PC-3 (cell line): ENCODE data around the gene GFM2. TPM values are rescaled to one million over a fixed set of nuclear protein-coding genes. Genes with fewer than 3 reads are reported as not detected.

Source experiments
- ATAC-seq: fragments of 200-7000 bp; cut with Tn5 transposase; 2 replicates; pipeline ENCODE4 v1.9.1; 2020; ENCODE audit warnings: mild to moderate bottlenecking, moderate library complexity
- BruUV-seq: library from RNA; stranded (reverse); fragments of 400-500 nt; replicated peaks from 2 replicates; lab custom pipeline; 2021; lab: Mats Ljungman, UMichigan
- CTCF ChIA-PET: fragments of 300-600 bp; sonication (Branson Sonifier 250); formaldehyde crosslinking; loops from one replicate; lab custom pipeline; 2022; ENCODE audit warnings: antibody characterized with exemption; lab: Charles Lee
- POLR2A ChIA-PET: fragments of 300-600 bp; sonication (Branson Sonifier 250); formaldehyde crosslinking; loops from one replicate; lab custom pipeline; 2022; ENCODE audit warnings: antibody characterized with exemption; ENCODE audit not compliant: unreplicated experiment; lab: Charles Lee
- DNase-seq: peaks from one replicate; pipeline ENCODE4 v3.0.0-alpha.2; 2015
- H2AFZ ChIP-seq: fragments of 300-600 bp; sonication (generic); 2 replicates; pipeline ENCODE4 v1.6.0; 2016; ENCODE audit warnings: antibody characterized with exemption, low read length
- H3F3A ChIP-seq: fragments of 300-600 bp; sonication (generic); one replicate; pipeline ENCODE4 v1.6.0; 2017; ENCODE audit warnings: antibody characterized with exemption, low read length, control low read depth, mild to moderate bottlenecking; ENCODE audit not compliant: unreplicated experiment
- H3K27ac ChIP-seq: fragments of 300-600 bp; sonication (generic); 2 replicates; pipeline ENCODE4 v1.5.1; 2016; ENCODE audit warnings: mild to moderate bottlenecking, low read length
- H3K27me3 ChIP-seq: fragments of 300-600 bp; sonication (generic); 2 replicates; pipeline ENCODE4 v1.6.1; 2016; ENCODE audit warnings: low read length, mixed read lengths
- H3K36me3 ChIP-seq: fragments of 300-600 bp; sonication (generic); 2 replicates; pipeline ENCODE4 v1.6.1; 2016; ENCODE audit warnings: low read depth, mixed run types, low read length, mixed read lengths
- H3K4me1 ChIP-seq: fragments of 300-600 bp; sonication (generic); 2 replicates; pipeline ENCODE4 v1.5.1; 2016; ENCODE audit warnings: low read length; ENCODE audit not compliant: insufficient read depth
- H3K4me2 ChIP-seq: fragments of 300-600 bp; sonication (generic); 2 replicates; pipeline ENCODE4 v1.6.0; 2016; ENCODE audit warnings: low read length
- H3K4me3 ChIP-seq: fragments of 300-600 bp; sonication (generic); 2 replicates; pipeline ENCODE4 v1.5.1; 2016; ENCODE audit warnings: mild to moderate bottlenecking, low read length, mixed read lengths
- H3K79me2 ChIP-seq: fragments of 300-600 bp; sonication (generic); 2 replicates; pipeline ENCODE4 v1.6.1; 2017; ENCODE audit warnings: low read length, mixed read lengths
- H3K9ac ChIP-seq: fragments of 300-600 bp; sonication (generic); 2 replicates; pipeline ENCODE4 v1.6.0; 2016; ENCODE audit warnings: mild to moderate bottlenecking, low read length
- H3K9me2 ChIP-seq: fragments of 300-600 bp; sonication (generic); replicated peaks from 2 replicates; pipeline ENCODE4 v1.6.1; 2016; ENCODE audit warnings: mixed run types, low read length, mixed read lengths
- H3K9me3 ChIP-seq: fragments of 300-600 bp; sonication (generic); 2 replicates; pipeline ENCODE4 v1.6.1; 2016; ENCODE audit warnings: low read length, mixed read lengths
- H4K20me1 ChIP-seq: fragments of 300-600 bp; sonication (generic); 2 replicates; pipeline ENCODE4 v1.6.1; 2016; ENCODE audit warnings: low read length, mixed read lengths
- CTCF ChIP-seq: fragments of 300-600 bp; sonication (generic); conservative IDR thresholded peaks from 2 replicates; pipeline ENCODE4 v1.5.1; 2017; ENCODE audit warnings: antibody characterized with exemption, low read depth, mild to moderate bottlenecking, low read length
- EZH2 ChIP-seq: fragments of 300-600 bp; sonication (generic); IDR thresholded peaks from one replicate; pipeline ENCODE4 v1.6.1; 2017; ENCODE audit warnings: antibody characterized with exemption, mild to moderate bottlenecking, low read length; ENCODE audit not compliant: unreplicated experiment
- EZH2phosphoT487 ChIP-seq: fragments of 300-600 bp; sonication (generic); IDR thresholded peaks from 2 replicates; pipeline ENCODE4 v1.6.1; 2018; ENCODE audit warnings: mild to moderate bottlenecking, antibody characterized with exemption, low read length, borderline replicate concordance
- intact Hi-C: fragments of 100-400 bp; cut with micrococcal nuclease; formaldehyde crosslinking; loops from 2 replicates; pipeline ENCODE4 v1.9.0; 2023
- total RNA-seq: library from RNA; depleted of rRNA; stranded (reverse); fragments of >200 nt; gene quantifications from 2 replicates; pipeline ENCODE4 v1.2.3, GENCODE V29; 2014

GFM2 gene
- total RNA-seq, 1 experiment from 2014 or later = 36.8 TPM

GRCh38 chr5:74786851-74787250 is 19.9 kb upstream of the GFM2 start:
- Histone ChIP-seq H3K79me2 (no peaks in the 10 kb centered on the region), H4K20me1 (no peaks in the 10 kb centered on the region), H3K9me3 (no peaks in the 10 kb centered on the region), H3F3A (no peaks in the 10 kb centered on the region), H2AFZ (no peak overlapping the region), H3K9ac (no peak overlapping the region), H3K27ac (no peak overlapping the region), H3K4me1 (no peaks in the 10 kb centered on the region), H3K4me3 (no peak overlapping the region), H3K27me3 (no peaks in the 10 kb centered on the region), H3K9me2 (no peaks in the 10 kb centered on the region), H3K4me2 (no peak overlapping the region), H3K36me3 (no peaks in the 10 kb centered on the region)
- BruUV-seq = no TSS peak
- DNase-seq (no peak), ATAC-seq (no peak)
- TF ChIP-seq CTCF (no peak), EZH2 (no peak), EZH2phosphoT487 (no peak)
- ChIA-PET CTCF (no interaction called here), POLR2A (no interaction called here)
- intact Hi-C loops = no loop called here

- TF ChIP-seq EZH2 (no peak), EZH2phosphoT487 (no peak), CTCF (no peak)
- Histone ChIP-seq H4K20me1 (no peaks in the 10 kb centered on the region), H3K27ac (no peak overlapping the region), H2AFZ (no peak overlapping the region), H3K4me2 (no peak overlapping the region), H3K27me3 (no peaks in the 10 kb centered on the region), H3K9me2 (no peaks in the 10 kb centered on the region), H3K4me3 (no peak overlapping the region), H3K4me1 (no peaks in the 10 kb centered on the region), H3K36me3 (peaks cover 15% of the 10 kb centered on the region), H3F3A (no peaks in the 10 kb centered on the region), H3K9ac (no peak overlapping the region), H3K9me3 (no peaks in the 10 kb centered on the region), H3K79me2 (no peaks in the 10 kb centered on the region)
- no TSS peak for BruUV-seq
- CTCF ChIA-PET = no interaction called here
- DNase-seq (no peak), ATAC-seq (no peak)
- POLR2A ChIA-PET = no interaction called here
- intact Hi-C loops = no loop called here
Observed at GRCh38 chr5:74778609-74779008, 11.7 kb upstream of the GFM2 start.

GRCh38 chr5:74772359-74772758 is 5.4 kb upstream of the GFM2 start:
- no peak for TF ChIP-seq EZH2phosphoT487
- TF ChIP-seq EZH2 = no peak
- no peak for TF ChIP-seq CTCF
- H3K27ac ChIP-seq = no peak overlapping the region
- DNase-seq (no peak), ATAC-seq (no peak; the same call in 1 of the 2 replicates)
- ChIA-PET POLR2A (no interaction called here), CTCF (no interaction called here)
- peaks cover 13% of the 10 kb centered on the region for H3K79me2 ChIP-seq
- H3F3A ChIP-seq = no peaks in the 10 kb centered on the region
- intact Hi-C loops = no loop called here
- no peak overlapping the region for H2AFZ ChIP-seq
- 0 out of 2 replicates have a peak, but pooled peaks cover 5% of the 10 kb centered on the region for H3K4me1 ChIP-seq
- BruUV-seq = no TSS peak
- H3K9me3 ChIP-seq = no peaks in the 10 kb centered on the region
- H4K20me1 ChIP-seq = no peaks in the 10 kb centered on the region
- H3K4me3 ChIP-seq = no peak overlapping the region
- no peaks in the 10 kb centered on the region for H3K27me3 ChIP-seq
- no peak overlapping the region for H3K9ac ChIP-seq
- no peaks in the 10 kb centered on the region for H3K9me2 ChIP-seq
- H3K4me2 ChIP-seq = no peak overlapping the region
- peaks cover 17% of the 10 kb centered on the region for H3K36me3 ChIP-seq
